Neural progenitor cell (in vitro differentiated cells): Measurements from ENCODE around the gene NCKAP5. TPM values are rescaled to one million over a fixed set of nuclear protein-coding genes. Genes with fewer than 3 reads are reported as not detected.

Source experiments
- DNase-seq: peaks from one replicate; pipeline ENCODE4 v3.0.0-alpha.2; 2016; ENCODE audit warnings: low spot score
- H2AFZ ChIP-seq: fragments of 200-600 bp; sonication (generic); replicated peaks from 2 replicates; pipeline ENCODE4 v1.6.1; 2016; ENCODE audit warnings: antibody characterized with exemption
- H3F3A ChIP-seq: fragments of 200-600 bp; sonication (generic); 2 replicates; pipeline ENCODE4 v1.6.1; 2016; ENCODE audit warnings: antibody characterized with exemption, low read depth
- H3K27ac ChIP-seq: fragments of 200-600 bp; sonication (generic); 2 replicates; pipeline ENCODE4 v1.5.1; 2016; ENCODE audit warnings: mild to moderate bottlenecking
- H3K27me3 ChIP-seq: fragments of 200-600 bp; sonication (generic); 2 replicates; pipeline ENCODE4 v1.6.1; 2016; ENCODE audit warnings: mild to moderate bottlenecking, moderate library complexity
- H3K36me3 ChIP-seq: fragments of 200-600 bp; sonication (generic); 2 replicates; pipeline ENCODE4 v1.5.1; 2016
- H3K4me1 ChIP-seq: fragments of 200-600 bp; sonication (generic); 2 replicates; pipeline ENCODE4 v1.6.1; 2016; ENCODE audit warnings: mixed run types
- H3K4me2 ChIP-seq: fragments of 200-600 bp; sonication (generic); 2 replicates; pipeline ENCODE4 v1.6.1; 2016
- H3K4me3 ChIP-seq: fragments of 200-600 bp; sonication (generic); 2 replicates; pipeline ENCODE4 v1.5.1; 2016
- H3K79me2 ChIP-seq: fragments of 200-600 bp; sonication (generic); 2 replicates; pipeline ENCODE4 v1.6.1; 2016; ENCODE audit warnings: low read depth
- H3K9ac ChIP-seq: fragments of 200-600 bp; sonication (generic); 2 replicates; pipeline ENCODE4 v1.6.1; 2016
- H3K9me3 ChIP-seq: fragments of 200-600 bp; sonication (generic); 2 replicates; pipeline ENCODE4 v1.5.1; 2016; ENCODE audit warnings: low read depth
- H4K20me1 ChIP-seq: fragments of 200-600 bp; sonication (generic); 2 replicates; pipeline ENCODE4 v1.6.1; 2016; ENCODE audit warnings: low read depth
- H3K27ac Mint-ChIP-seq: 3 replicates; pipeline ENCODE4 v1.8.0; 2021; ENCODE audit warnings: mixed read lengths
- H3K27me3 Mint-ChIP-seq: 2 replicates; pipeline ENCODE4 v1.8.0; 2022; ENCODE audit warnings: low read depth, mild to moderate bottlenecking, inconsistent platforms, moderate library complexity, mixed read lengths; ENCODE audit not compliant: insufficient read depth
- H3K36me3 Mint-ChIP-seq: 3 replicates; pipeline ENCODE4 v1.8.0; 2021; ENCODE audit warnings: mixed read lengths
- H3K4me1 Mint-ChIP-seq: 3 replicates; pipeline ENCODE4 v1.8.0; 2021; ENCODE audit warnings: mixed read lengths
- H3K4me3 Mint-ChIP-seq: 3 replicates; pipeline ENCODE4 v1.8.0; 2021; ENCODE audit warnings: mild to moderate bottlenecking, moderate library complexity, mixed read lengths
- H3K9me3 Mint-ChIP-seq: 3 replicates; pipeline ENCODE4 v1.8.0; 2020; ENCODE audit warnings: mixed read lengths
- CTCF ChIP-seq: fragments of 200-600 bp; sonication (generic); IDR thresholded peaks from 2 replicates; pipeline ENCODE4 v1.5.1; 2017; ENCODE audit warnings: antibody characterized with exemption, mild to moderate bottlenecking
- EZH2 ChIP-seq: fragments of 200-600 bp; sonication (generic); IDR thresholded peaks from 2 replicates; pipeline ENCODE4 v1.6.1; 2017; ENCODE audit warnings: antibody characterized with exemption, mild to moderate bottlenecking, moderate library complexity
- EZH2phosphoT487 ChIP-seq: fragments of 200-600 bp; sonication (generic); IDR thresholded peaks from 2 replicates; pipeline ENCODE4 v1.6.1; 2017; ENCODE audit warnings: antibody characterized with exemption
- total RNA-seq: library from RNA; depleted of rRNA; stranded (reverse); fragments of >200 nt; gene quantifications from 2 replicates; pipeline ENCODE4 v1.2.3, GENCODE V29; 2015; ENCODE audit warnings: low replicate concordance

The NCKAP5 gene
- total RNA-seq, 1 donor from 2014 or later = 0.47 TPM

- H3K27ac Mint-ChIP-seq = no peak overlapping the region
- no peak overlapping the region for H3K27ac ChIP-seq
- no peak overlapping the region for H3K4me2 ChIP-seq
- H3K4me3 ChIP-seq = no peak overlapping the region
- no peaks in the 10 kb centered on the region for H3K4me1 ChIP-seq
- H2AFZ ChIP-seq = no peak overlapping the region
- no peaks in the 10 kb centered on the region for H3K9me3 ChIP-seq
- H3K9me3 Mint-ChIP-seq = peaks cover 5% of the 10 kb centered on the region
- no peaks in the 10 kb centered on the region for H3K27me3 Mint-ChIP-seq
- H3K27me3 ChIP-seq = no peaks in the 10 kb centered on the region
- H3K79me2 ChIP-seq = no peaks in the 10 kb centered on the region
- TF ChIP-seq EZH2phosphoT487 (no peak), EZH2 (no peak), CTCF (no peak)
- no peak overlapping the region for H3K4me3 Mint-ChIP-seq
- peaks cover 4% of the 10 kb centered on the region for H3K36me3 Mint-ChIP-seq
- H3F3A ChIP-seq = no peaks in the 10 kb centered on the region
- H3K9ac ChIP-seq = no peak overlapping the region
- H4K20me1 ChIP-seq = no peaks in the 10 kb centered on the region
- H3K36me3 ChIP-seq = no peaks in the 10 kb centered on the region
- no peaks in the 10 kb centered on the region for H3K4me1 Mint-ChIP-seq
- no peak for DNase-seq
Observed at GRCh38 chr2:133303150-133303549, 265.1 kb downstream of the NCKAP5 start.

- Histone ChIP-seq H3K9me3 (no peaks in the 10 kb centered on the region), H4K20me1 (no peaks in the 10 kb centered on the region), H3F3A (no peaks in the 10 kb centered on the region), H3K9ac (no peak overlapping the region), H3K79me2 (no peaks in the 10 kb centered on the region), H3K4me1 (no peaks in the 10 kb centered on the region), H2AFZ (no peak overlapping the region), H3K4me3 (no peak overlapping the region), H3K36me3 (no peaks in the 10 kb centered on the region), H3K4me2 (no peak overlapping the region), H3K27me3 (no peaks in the 10 kb centered on the region), H3K27ac (no peak overlapping the region)
- no peak for DNase-seq
- no peak overlapping the region for H3K4me3 Mint-ChIP-seq
- TF ChIP-seq CTCF (no peak), EZH2phosphoT487 (no peak)
- H3K27ac Mint-ChIP-seq = no peak overlapping the region
- no peaks in the 10 kb centered on the region for H3K27me3 Mint-ChIP-seq
- peaks cover 13% of the 10 kb centered on the region for H3K4me1 Mint-ChIP-seq
- H3K36me3 Mint-ChIP-seq = peaks cover 4% of the 10 kb centered on the region
- H3K9me3 Mint-ChIP-seq = peaks cover 2% of the 10 kb centered on the region
Observed at GRCh38 chr2:133296401-133296800, 271.9 kb downstream of the NCKAP5 start.

GRCh38 chr2:133293544-133294353 is 274.5 kb downstream of the NCKAP5 start:
- Histone ChIP-seq H3K9ac (no peak overlapping the region), H3K4me3 (no peak overlapping the region), H3K4me1 (no peaks in the 10 kb centered on the region), H2AFZ (no peak overlapping the region), H3K27ac (no peak overlapping the region), H3K4me2 (no peak overlapping the region), H3K36me3 (no peaks in the 10 kb centered on the region), H3K9me3 (no peaks in the 10 kb centered on the region), H3K79me2 (no peaks in the 10 kb centered on the region), H3K27me3 (no peaks in the 10 kb centered on the region), H3F3A (no peaks in the 10 kb centered on the region), H4K20me1 (no peaks in the 10 kb centered on the region)
- TF ChIP-seq CTCF (no peak), EZH2 (no peak), EZH2phosphoT487 (no peak)
- H3K4me3 Mint-ChIP-seq = no peak overlapping the region
- H3K4me1 Mint-ChIP-seq = peaks cover 13% of the 10 kb centered on the region
- H3K9me3 Mint-ChIP-seq = no peaks in the 10 kb centered on the region
- H3K27ac Mint-ChIP-seq = no peak overlapping the region
- DNase-seq = no peak
- no peaks in the 10 kb centered on the region for H3K27me3 Mint-ChIP-seq
- peaks cover 2% of the 10 kb centered on the region for H3K36me3 Mint-ChIP-seq
